ENCODE results near the gene BRAT1.

GRCh38 chr7:2564970-2565540 lies 9.7 kb upstream of the BRAT1 start:
- TF ChIP-seq POLR2AphosphoS5 (IDR thresholded peaks at IDR 0.05; ENCODE audit: borderline replicate concordance, low read depth, low read length) (no peak), EZH2 (IDR thresholded peaks at IDR 0.05) (no peak), FOXP2 (optimal IDR thresholded peaks at IDR 0.05; ENCODE audit: control extremely low read depth, extremely low read length, insufficient read depth) (no peak)
